Measurements from ENCODE around the gene RNF31. TPM values are rescaled to one million over a fixed set of nuclear protein-coding genes. Genes with fewer than 3 reads are reported as not detected.
A peak's percentile ranks its signal among the peaks of the same experiment; 100 is the strongest.

The RNF31 gene
- total and polyA plus RNA-seq, 2 of the 13 experiments (the other 11 are each of a cell fraction or from before 2014, with no cell fraction given) = 48.2 to 86.8 TPM

GRCh38 chr14:24160850-24161804 is 13.8 kb downstream of the RNF31 start, which contains the start of gene IRF9 (continued):
- no peak for TF ChIP-seq HOXA7 (CRISPR knock-in tag; IDR thresholded peaks at IDR 0.05)
- peak; percentile 98 for TF ChIP-seq HBP1 (CRISPR knock-in tag; IDR thresholded peaks at IDR 0.05; ENCODE audit: low read depth)
- peak; percentile 96 for TF ChIP-seq ZNF274 (CRISPR knock-in tag; IDR thresholded peaks at IDR 0.05)
- TF ChIP-seq RXRB (CRISPR knock-in tag; IDR thresholded peaks at IDR 0.05; ENCODE audit: borderline replicate concordance) = peak; percentile 99
- peak; percentile 64 for TF ChIP-seq PTBP1 (IDR thresholded peaks at IDR 0.05; ENCODE audit: low read depth, low read length, poor library complexity, severe bottlenecking)
- peak; percentile 70; the same call in 1 of the 2 replicates for TF ChIP-seq ATAD3A (CRISPR knock-in tag; IDR thresholded peaks at IDR 0.05)
- peak; percentile 92 for TF ChIP-seq BCL6 (CRISPR knock-in tag; IDR thresholded peaks at IDR 0.05)
- TF ChIP-seq MBNL3 (CRISPR knock-in tag; conservative IDR thresholded peaks at IDR 0.05) = no peak
- TF ChIP-seq BORCS8-MEF2B (CRISPR knock-in tag; IDR thresholded peaks at IDR 0.05) = peak; percentile 94
- peak; percentile 100 for TF ChIP-seq ZNF430 (CRISPR knock-in tag; IDR thresholded peaks at IDR 0.05)
- TF ChIP-seq MTA1 (CRISPR knock-in tag; IDR thresholded peaks at IDR 0.05; ENCODE audit: borderline replicate concordance) = peak; percentile 47; the same call in 1 of the 2 replicates
- peak; percentile 96 for TF ChIP-seq SIN3A (IDR thresholded peaks at IDR 0.05; ENCODE audit: borderline replicate concordance, low read depth, low read length)
- TF ChIP-seq PAWR (CRISPR knock-in tag; IDR thresholded peaks at IDR 0.05; ENCODE audit: borderline replicate concordance) = no peak; the same call in 1 of the 2 replicates
- peak; percentile 82 for TF ChIP-seq ARID2 (CRISPR knock-in tag; IDR thresholded peaks at IDR 0.05; ENCODE audit: borderline replicate concordance)
- peak; percentile 84 for TF ChIP-seq ZFX (CRISPR knock-in tag; IDR thresholded peaks at IDR 0.05; ENCODE audit: low read depth)
- TF ChIP-seq MZF1 (CRISPR knock-in tag; IDR thresholded peaks at IDR 0.05; ENCODE audit: borderline replicate concordance) = 0 out of 2 replicates have a peak, but pooled peaks have one; percentile 23
- TF ChIP-seq ZBED4 (CRISPR knock-in tag; IDR thresholded peaks at IDR 0.05; ENCODE audit: borderline replicate concordance) = peak; percentile 91
- TF ChIP-seq ZNF496 (CRISPR knock-in tag; IDR thresholded peaks at IDR 0.05; ENCODE audit: insufficient replicate concordance) = no peak

Data from HepG2 (cell line).